COR-L47 (cell line): ENCODE data around the gene IL15RA.
"Not testable (repeated sequence)": the region's sequence is repeated elsewhere in the genome, so short reads cannot be mapped to it uniquely, and the experiment has no call there.

Source experiments
- DNase-seq: peaks from one replicate; lab custom pipeline; 2025; lab: John Stamatoyannopoulos, UW

The IL15RA gene

DNA sequence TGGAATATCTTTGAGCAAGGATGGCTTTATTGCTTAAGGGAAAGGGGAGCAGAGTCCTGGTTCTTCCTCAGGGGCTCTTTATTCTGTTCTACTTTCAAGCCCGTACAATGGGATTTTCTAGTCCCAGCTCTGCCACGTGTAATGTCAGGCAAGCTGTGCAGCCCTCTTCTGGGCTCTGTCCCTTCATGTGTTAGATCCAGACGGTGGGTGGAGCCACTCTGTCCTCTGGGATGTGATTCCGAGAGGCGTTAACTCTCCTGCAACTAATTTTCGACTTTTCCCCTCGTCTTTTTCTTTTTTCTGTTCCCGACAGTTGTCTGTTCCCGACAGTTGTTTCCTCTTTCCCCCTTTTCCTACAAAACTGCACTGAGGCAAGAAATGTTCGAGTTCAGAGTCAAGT is 52.5 kb downstream of the IL15RA start:
- DNase-seq = no peak

GRCh38 chr10:5921746-5922145 is 55.6 kb downstream of the IL15RA start:
- no peak for DNase-seq

DNA sequence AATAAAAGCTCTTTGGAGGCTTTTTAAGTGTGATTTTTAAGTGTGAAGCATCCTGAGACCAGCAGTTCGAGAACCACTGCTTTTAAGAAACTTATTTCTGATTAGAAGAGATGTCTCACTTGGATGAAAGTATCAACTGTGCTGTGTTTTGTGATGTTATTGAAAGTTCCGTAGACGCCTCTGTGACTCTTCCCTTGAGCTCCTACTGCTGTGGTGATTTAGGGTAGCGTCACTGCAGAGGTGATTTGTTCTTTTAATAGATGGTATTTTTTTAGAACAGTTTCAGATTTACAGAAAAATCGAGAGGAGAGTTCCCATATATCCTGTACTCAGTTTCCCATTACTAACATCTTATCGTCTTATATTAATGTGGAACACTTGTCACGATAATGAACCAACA is 57.8 kb downstream of the IL15RA start:
- no peak for DNase-seq

DNA sequence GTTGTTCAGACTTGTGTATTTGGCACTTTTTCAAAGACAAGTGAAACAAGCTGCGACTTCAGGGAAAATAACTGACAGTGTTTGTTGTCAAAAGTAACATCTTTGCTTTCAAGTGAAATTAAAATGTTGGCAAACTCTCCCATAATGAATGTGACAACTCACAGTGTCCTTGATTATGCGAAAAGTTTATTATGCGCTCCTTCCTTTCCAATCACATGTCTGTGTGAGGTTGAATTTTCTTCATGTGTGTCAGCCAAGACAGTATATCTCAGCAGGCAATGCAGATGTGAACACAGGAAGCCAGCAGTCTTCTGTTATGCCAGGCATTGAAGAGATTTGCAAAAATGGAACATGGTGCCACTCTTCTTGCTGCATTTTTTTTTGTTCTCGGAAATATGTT is 58.6 kb downstream of the IL15RA start:
- DNase-seq = no peak

- no peak for DNase-seq
Observed at GRCh38 chr10:5917305-5917704, 60.0 kb downstream of the IL15RA start.

GRCh38 chr10:5915451-5915850 is 61.9 kb downstream of the IL15RA start:
- no peak for DNase-seq

GRCh38 chr10:5913736-5914135 is 63.6 kb downstream of the IL15RA start:
- DNase-seq = no peak

GRCh38 chr10:5911670-5912069 is 65.7 kb downstream of the IL15RA start:
- DNase-seq = no peak

GRCh38 chr10:5910323-5911100 is 66.8 kb downstream of the IL15RA start:
- peak; percentile 69 for DNase-seq

DNA sequence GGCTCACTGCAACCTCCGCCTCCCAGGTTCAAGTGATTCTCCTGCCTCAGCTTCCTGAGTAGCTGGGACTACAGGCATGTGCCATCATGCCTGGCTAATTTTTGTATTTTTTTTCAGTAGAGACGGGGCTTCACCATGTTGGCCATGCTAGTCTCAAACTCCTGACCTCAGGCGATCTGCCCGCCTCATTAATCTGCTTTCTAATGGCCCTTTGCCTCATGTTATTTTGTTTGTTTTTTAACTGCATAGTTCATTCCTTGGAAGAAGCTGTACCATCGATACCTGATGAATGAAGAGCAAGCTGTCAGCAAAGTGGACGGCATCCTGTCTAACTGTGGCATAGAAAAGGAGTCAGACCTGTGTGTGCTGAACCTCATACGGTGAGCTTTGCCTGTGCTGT is 68.7 kb downstream of the IL15RA start:
- DNase-seq = not testable (repeated sequence)

- DNase-seq = no peak
Observed at GRCh38 chr10:5906651-5907050, 70.7 kb downstream of the IL15RA start.

DNA sequence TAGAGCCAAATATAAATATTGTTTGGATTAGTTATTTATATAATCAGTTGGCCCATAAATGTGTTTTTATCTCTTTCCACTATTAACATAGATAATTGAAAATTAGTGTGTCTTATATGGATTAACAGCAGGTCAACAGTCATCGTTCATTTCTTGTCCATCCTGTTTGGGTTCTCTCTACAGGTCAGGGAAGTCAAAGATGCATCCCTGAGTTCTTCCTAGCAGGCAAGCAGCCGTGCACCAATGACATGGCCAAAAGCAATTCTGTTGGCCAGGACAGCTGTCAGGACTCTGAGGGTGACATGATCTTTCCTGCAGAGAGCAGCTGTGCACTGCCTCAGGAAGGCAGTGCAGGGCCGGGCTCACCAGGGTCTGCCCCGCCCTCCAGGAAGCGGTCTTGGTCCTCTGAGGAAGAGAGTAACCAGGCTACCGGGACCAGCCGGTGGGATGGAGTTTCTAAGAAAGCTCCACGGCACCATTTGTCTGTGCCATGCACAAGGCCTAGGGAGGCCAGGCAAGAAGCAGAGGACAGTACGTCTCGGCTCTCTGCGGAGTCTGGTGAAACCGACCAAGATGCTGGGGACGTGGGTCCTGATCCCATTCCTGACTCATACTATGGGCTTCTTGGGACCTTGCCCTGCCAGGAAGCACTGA is 71.4 kb downstream of the IL15RA start:
- DNase-seq = no peak

GRCh38 chr10:5904227-5904626 is 73.1 kb downstream of the IL15RA start:
- DNase-seq = no peak

DNA sequence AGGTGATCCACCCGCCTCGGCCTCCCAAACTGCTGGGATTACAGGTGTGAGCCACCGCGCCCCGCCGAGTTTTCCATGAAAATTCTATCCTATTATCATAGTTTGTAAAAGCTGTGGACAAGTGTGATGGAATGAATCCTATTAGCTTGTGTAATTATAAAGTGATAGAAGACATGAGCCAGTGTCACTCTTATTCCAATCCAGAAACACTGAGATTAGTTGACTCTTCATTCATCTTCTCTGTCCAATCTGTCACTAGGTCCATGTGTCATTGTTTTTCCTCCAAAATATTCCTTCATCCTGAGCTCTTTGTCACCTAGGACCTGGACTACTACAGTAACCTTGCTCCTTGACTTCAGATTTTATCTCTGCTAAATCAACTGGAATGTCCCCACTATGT is 73.8 kb downstream of the IL15RA start:
- no peak for DNase-seq

DNA sequence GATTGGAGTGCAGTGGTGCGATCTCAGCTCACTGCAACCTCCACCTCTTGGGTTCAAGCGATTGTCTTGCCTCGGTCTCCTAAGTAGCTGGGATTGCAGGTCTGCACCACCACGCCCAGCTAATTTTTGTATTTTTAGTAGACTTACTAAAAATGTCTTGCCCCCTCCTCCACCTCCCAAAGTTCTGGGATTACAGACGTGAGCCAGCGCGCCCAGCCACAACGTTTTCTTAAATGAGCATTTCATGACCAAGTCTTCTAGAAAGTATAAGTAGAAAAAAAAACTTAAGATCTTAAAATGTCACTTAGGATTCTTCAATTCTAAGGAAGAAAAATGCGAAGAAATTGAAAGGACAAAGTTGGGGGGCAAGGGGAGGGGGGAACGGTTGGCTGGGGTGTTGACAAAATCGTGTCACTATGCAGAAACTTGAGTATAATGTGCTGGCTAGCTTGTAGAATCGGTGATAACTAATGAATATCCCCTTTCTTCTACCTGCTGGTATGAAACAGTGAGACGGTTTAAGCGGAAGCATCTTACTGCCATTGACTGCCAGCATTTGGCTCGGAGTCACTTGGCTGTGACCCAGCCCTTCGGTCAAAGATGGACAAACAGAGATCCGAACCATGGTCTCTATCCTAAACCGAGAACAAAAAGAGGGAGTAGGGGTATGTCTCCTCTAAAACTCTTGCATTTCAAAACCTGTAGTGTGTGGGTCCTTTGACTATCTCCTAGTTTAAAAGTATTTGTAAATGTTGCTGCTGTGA is 74.7 kb downstream of the IL15RA start:
- no peak for DNase-seq
